Nephron progenitor cell (in vitro differentiated cells): ENCODE results near the gene ADNP.

ENCODE experiments used
- DNase-seq: peaks from one replicate; pipeline ENCODE4 v3.0.0; 2021
- H3K27ac Mint-ChIP-seq: 2 replicates; pipeline ENCODE4 v1.8.0; 2021; ENCODE audit warnings: mild to moderate bottlenecking, moderate library complexity, mixed read lengths
- H3K27me3 Mint-ChIP-seq: 2 replicates; pipeline ENCODE4 v1.8.0; 2021; ENCODE audit warnings: mild to moderate bottlenecking, low read depth, mixed read lengths; ENCODE audit not compliant: poor library complexity
- H3K36me3 Mint-ChIP-seq: 2 replicates; pipeline ENCODE4 v1.8.0; 2021; ENCODE audit warnings: low read depth, mixed read lengths
- H3K4me1 Mint-ChIP-seq: 2 replicates; pipeline ENCODE4 v1.8.0; 2021; ENCODE audit warnings: mixed read lengths
- H3K4me3 Mint-ChIP-seq: 2 replicates; pipeline ENCODE4 v1.8.0; 2021; ENCODE audit warnings: mild to moderate bottlenecking, moderate library complexity, mixed read lengths
- H3K9me3 Mint-ChIP-seq: 2 replicates; pipeline ENCODE4 v1.8.0; 2021; ENCODE audit warnings: mild to moderate bottlenecking, moderate library complexity, mixed read lengths
- TF ChIP-seq, protein P1 (sequence below): fragments of 200-600 bp; sonication (generic); IDR thresholded peaks from 2 replicates; pipeline ENCODE4 v1.5.0; 2021; ENCODE audit warnings: antibody characterized with exemption

The ADNP gene

DNA sequence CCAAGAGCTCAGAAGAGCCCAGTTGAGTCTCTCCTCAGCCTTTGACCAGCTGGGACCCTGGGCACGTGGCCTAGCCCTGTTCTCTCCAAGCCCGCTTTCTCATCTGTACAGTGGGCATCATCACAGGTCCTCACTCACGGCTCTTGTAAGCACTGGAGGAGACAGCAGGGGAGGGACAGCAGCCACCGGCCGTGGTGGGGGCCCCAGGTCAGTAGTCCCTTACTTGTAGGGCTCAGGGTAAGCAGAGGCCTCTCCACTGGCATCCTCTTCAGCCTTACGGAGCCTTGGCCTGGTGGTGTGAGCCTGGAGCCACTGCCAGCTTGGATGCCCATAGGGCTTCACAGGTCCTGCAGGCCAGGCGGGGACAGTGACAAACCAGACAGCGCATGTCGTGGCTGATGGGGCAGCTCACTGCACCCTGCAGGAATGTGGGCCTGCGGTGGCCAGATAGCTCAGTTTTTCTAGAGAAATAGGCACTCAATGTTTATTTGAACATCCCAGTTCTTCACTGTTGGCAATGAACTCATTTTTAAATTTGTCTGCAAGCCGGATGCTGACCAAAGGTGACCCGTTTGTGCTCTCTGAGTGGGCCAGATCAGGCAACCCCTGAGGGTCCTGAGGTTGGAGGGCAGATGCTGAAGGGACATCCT is 65.1 kb downstream of the ADNP start:
- H3K27ac Mint-ChIP-seq: no peak overlapping the region
- H3K4me1 Mint-ChIP-seq: peaks cover 31% of the 10 kb centered on the region
- no peak overlapping the region for H3K4me3 Mint-ChIP-seq
- DNase-seq: no peak
- H3K27me3 Mint-ChIP-seq: no peaks in the 10 kb centered on the region
- TF ChIP-seq, protein P1, sequence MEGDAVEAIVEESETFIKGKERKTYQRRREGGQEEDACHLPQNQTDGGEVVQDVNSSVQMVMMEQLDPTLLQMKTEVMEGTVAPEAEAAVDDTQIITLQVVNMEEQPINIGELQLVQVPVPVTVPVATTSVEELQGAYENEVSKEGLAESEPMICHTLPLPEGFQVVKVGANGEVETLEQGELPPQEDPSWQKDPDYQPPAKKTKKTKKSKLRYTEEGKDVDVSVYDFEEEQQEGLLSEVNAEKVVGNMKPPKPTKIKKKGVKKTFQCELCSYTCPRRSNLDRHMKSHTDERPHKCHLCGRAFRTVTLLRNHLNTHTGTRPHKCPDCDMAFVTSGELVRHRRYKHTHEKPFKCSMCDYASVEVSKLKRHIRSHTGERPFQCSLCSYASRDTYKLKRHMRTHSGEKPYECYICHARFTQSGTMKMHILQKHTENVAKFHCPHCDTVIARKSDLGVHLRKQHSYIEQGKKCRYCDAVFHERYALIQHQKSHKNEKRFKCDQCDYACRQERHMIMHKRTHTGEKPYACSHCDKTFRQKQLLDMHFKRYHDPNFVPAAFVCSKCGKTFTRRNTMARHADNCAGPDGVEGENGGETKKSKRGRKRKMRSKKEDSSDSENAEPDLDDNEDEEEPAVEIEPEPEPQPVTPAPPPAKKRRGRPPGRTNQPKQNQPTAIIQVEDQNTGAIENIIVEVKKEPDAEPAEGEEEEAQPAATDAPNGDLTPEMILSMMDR: no peak
- no peaks in the 10 kb centered on the region for H3K9me3 Mint-ChIP-seq
- H3K36me3 Mint-ChIP-seq: no peaks in the 10 kb centered on the region

DNA sequence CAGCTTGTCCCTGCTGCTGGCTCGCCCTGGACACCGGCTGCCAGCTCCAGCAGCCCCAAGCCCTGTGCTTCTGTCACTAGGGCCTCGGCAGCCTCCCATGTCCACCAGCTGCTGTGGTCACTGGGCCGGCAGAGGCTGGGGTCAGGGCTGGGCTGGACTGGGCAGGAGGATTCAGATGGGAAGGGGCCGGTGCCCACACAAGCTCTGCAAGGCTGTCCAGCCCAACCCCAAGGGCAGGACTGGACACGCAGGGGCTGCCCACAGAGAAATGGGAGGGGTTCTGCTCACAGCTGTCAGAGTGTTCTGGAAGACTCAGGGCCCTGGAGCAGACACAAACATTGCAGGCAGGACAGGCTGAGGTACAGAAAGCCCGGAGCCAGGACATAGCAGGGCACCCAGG is 65.6 kb downstream of the ADNP start:
- Mint-ChIP-seq H3K4me3 (no peak overlapping the region), H3K9me3 (no peaks in the 10 kb centered on the region), H3K27ac (no peak overlapping the region), H3K27me3 (no peaks in the 10 kb centered on the region), H3K36me3 (no peaks in the 10 kb centered on the region), H3K4me1 (peaks cover 31% of the 10 kb centered on the region)
- TF ChIP-seq, protein P1: no peak
- no peak for DNase-seq

DNA sequence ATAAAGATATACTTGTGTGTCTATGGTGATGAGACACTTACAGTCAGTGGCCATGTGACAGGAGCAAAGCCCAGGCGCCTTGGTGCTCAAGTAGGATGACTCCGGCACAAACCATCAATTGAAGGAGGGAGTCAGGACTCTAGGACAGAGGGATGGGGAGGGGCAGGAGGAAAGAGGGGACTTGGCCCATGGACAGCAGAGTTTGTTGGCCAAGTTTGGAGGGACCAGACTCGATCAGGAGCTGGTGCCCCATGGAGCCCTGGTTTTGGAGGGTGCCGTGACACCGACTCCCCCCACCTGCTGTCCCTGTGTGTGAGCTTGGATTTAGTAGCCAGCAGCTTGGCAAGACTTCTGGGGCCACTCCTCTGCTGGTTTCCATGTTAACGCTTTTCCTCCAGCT is 66.1 kb downstream of the ADNP start:
- Mint-ChIP-seq H3K4me3 (no peak overlapping the region), H3K4me1 (peaks cover 31% of the 10 kb centered on the region), H3K9me3 (no peaks in the 10 kb centered on the region), H3K36me3 (no peaks in the 10 kb centered on the region), H3K27me3 (peaks cover 1% of the 10 kb centered on the region), H3K27ac (no peak overlapping the region)
- TF ChIP-seq, protein P1: no peak
- no peak for DNase-seq

DNA sequence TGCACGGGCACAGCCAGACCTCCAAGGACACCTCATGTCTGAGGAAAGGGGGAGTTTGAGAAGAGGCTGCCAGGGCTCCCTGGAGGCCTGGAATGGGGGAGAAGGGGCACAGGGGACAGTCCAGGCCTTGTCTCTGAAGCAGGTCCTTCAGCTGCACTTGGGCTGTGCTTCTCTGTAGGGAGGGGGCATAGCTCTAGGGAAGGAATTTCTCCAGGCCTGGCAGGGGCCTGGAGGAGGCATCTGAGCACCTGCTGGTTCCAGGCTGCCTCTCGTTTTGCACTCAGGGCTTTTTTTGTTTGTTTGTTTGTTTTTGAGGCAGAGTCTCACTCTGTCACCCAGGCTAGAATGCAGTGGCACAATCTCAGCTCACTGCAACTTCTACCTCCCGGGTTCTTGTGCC is 68.7 kb downstream of the ADNP start:
- DNase-seq: no peak
- TF ChIP-seq, protein P1: no peak
- Mint-ChIP-seq H3K4me1 (peaks cover 30% of the 10 kb centered on the region), H3K9me3 (no peaks in the 10 kb centered on the region), H3K36me3 (no peaks in the 10 kb centered on the region), H3K4me3 (no peak overlapping the region), H3K27me3 (peaks cover 6% of the 10 kb centered on the region), H3K27ac (no peak overlapping the region)

DNA sequence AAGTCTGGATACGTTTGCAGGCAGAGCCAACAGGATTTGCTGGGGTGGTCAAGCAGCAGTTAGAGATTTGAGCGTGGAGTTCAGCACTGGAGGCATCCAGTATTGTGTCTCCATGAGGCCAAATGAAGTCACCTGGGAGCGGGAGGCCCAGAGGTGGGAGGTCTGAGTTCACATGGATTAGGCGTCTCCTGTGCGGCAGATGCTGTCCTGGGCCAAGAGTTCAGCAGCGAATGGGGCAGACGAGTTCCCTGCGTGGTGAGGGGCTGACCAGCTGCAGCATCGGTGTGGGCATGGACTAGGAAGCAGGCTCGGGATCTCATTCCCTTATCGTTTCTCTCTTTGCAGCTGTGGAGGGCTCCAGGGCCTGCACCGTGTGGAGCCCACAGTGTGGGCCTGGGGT is 70.2 kb downstream of the ADNP start:
- H3K36me3 Mint-ChIP-seq: no peaks in the 10 kb centered on the region
- H3K9me3 Mint-ChIP-seq: no peaks in the 10 kb centered on the region
- peaks cover 25% of the 10 kb centered on the region for H3K4me1 Mint-ChIP-seq
- peaks cover 6% of the 10 kb centered on the region for H3K27me3 Mint-ChIP-seq
- DNase-seq: no peak
- peak overlapping the region; percentile 91 for H3K27ac Mint-ChIP-seq
- H3K4me3 Mint-ChIP-seq: peak overlapping the region; percentile 28
- TF ChIP-seq, protein P1: no peak

DNA sequence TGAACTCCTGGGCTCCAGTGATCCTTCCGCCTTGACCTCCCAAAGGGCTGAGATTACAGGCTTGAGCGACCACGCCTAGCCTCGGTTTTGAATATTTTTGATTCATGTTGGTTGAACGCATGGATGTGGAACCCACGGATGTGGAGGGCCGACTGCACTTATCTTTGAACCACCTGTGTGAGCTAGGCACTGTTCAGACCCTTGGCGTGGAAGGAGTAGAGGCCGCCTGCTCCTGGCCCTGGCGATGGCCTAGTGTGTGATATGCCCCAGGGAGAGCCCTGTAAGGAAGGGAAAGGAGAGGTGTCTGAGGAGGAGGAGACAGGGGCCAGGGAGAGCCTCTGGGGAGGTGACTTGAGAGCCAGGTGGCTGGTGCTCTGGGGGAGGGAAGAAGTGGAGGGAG is 72.1 kb downstream of the ADNP start:
- DNase-seq: no peak
- H3K27ac Mint-ChIP-seq: peak overlapping the region; percentile 42
- H3K9me3 Mint-ChIP-seq: no peaks in the 10 kb centered on the region
- TF ChIP-seq, protein P1: no peak
- no peak overlapping the region for H3K4me3 Mint-ChIP-seq
- no peaks in the 10 kb centered on the region for H3K36me3 Mint-ChIP-seq
- peaks cover 25% of the 10 kb centered on the region for H3K4me1 Mint-ChIP-seq
- peaks cover 6% of the 10 kb centered on the region for H3K27me3 Mint-ChIP-seq
